ENCODE results near the gene LHX5.

LHX5 gene

DNA sequence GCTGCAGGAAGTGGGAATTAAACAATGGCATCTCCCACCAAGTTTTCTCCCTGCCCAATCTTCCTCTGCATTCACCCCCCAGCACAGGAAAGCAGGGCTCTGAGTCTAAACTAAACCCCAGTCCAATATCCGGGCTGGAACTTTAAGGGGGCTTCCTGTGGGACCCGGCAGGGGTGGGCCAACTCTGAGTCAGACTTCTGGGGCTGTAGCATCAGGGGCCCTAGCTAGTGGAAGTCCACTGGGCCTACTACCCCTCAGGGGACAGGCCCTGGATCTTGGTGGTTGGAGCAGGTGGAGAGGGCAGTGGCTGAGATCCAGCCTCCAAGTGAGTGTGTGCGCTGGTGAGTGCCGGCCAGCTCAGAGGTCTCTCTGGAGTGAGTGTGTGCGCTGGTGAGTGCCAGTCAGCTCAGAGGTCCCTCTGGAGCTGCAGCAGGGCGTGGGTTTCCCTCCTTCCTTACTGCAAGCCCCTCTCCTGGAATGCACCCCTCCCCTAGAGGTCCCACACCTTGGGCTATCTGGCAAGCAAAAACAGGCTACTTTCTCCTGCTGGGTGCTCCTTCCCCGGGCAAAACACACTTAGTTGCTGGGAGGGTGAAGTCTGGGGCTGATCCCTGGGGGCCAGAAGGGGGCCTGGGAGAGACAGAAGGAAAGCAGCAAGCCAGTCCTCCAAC, 5.6 kb upstream of the LHX5 start:
- no peak for FAIRE-seq

DNA sequence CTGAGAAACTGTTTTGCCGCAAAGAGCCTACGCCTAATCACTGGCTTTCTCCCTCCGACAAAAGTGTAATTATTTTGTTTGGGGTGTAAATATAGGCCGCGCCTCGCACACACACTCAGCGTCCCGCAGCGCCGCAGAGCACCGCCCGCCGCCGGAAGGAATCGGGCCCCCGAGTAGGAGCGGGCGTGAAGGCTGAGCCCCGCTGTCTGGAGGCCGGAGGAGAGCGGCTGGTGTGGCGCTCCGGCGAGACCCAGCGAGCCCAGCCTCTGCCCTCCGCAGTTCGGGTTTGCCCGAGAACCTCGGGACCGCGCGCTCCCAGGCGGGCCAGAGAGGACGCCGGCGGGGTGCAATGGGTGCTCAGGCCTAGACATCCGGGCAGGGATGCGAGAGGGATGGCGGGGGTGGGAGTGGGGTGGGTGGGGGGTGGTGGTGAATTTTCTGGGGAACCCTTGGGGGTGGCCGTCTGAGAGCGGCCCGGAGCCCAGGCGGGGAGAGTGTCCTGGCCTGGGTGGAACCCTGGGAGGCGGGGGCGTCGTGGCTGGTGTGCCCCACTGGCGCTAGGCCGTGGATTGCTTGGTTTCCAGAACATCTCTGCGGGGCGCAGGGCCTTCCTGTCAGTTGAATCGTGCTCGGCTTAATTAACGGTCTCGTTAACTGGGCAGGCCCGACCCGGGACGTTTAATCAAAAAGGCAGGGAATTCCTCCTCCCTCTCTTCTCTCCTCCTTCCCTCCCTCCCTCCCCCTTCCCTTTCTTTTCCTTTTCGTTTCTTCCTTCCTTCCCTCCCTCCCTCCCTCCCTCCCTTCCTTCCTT, 4.7 kb upstream of the LHX5 start:
- no peak for FAIRE-seq

DNA sequence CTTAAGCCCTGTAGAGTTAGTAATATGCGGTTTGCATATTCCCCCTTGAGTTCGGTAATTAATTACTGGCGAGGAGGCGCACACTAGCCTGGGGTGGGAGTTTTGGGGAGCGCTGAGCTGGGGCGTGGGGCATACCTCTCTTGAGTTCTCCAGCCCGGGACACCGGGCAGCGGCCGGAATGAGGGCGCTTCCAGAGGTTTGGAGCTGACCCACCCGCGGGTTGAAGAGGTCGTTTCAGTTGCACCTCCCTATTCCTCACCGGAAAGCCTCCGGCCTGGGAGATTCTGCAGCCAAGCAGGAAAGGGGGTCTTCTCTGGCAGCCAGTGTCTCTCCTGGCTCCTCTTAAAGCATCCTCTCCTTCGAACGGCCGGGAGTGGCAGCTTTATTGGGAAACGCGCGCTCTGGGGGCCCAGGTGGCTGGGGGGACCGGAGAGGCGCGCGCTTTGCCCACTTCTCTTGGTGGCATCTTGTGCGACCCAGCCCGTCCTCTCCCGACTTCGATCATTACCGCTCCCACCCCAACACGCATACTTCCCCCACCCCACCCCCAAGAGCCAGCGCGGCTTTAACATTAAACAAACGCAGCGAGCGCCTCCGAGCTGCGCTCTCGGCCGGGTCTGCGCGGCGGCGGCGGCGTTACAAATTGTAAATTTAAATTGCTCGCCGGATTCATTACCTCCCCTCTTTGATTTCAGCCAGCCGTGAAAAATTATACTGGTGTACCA, 3.9 kb upstream of the LHX5 start:
- FAIRE-seq = no peak

DNA sequence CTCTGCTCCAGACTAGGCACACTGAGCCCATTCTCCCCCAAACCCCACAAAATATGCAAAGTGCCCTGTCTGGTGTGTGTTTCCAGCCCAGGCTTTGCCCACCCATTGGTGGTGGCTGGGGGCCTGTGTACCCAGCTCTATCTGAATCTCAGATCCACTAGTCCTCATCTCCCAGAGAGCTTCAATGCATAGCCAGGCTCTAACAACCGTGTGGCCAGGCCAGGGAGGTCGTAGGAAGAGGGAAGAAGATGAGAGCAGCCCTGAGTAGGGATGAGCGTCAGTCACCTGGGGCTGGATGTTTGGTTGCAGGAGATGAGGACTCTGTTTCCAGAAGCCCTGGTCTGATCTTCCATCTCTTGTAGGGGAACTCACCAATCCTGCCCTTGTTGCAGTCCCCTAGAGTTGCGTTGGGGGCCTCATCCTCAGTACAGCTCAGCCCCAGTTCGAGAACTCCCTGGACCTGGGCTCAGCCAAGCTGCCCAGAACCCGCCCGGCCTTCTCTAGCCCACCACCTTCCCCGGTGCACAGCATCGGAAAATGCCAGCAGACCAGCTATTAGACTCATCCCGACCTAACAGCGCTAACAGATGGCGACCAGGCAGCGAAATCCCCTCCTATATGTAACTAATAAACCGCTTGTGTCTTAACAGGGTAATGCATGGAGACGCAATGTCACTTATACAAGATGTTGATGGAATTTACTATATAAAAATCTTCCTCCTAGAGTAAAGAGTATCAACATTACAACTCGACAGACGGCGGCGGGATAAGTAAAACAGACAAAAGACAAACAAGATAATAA, 3.2 kb upstream of the LHX5 start:
- FAIRE-seq = no peak

DNA sequence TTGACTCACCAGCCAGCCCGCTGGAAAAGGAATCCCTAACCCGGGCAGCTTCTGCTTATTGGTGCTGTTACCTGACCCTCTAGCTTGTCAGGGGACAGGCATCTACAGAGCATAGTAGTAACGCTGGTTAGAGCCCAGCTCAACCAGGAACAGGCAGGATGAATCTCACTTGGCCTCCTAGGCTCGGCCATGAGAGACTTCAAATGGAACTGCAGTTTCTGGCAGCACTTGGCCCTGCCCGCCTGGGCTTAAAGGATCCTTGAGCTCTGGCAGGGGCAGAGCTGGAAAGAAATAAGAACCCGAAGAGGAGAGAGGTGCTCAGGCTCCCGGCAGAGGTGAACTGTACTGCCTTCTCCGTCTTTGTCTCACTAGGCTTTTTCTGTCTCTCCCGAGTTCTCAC, 2.3 kb upstream of the LHX5 start:
- FAIRE-seq = no peak

DNA sequence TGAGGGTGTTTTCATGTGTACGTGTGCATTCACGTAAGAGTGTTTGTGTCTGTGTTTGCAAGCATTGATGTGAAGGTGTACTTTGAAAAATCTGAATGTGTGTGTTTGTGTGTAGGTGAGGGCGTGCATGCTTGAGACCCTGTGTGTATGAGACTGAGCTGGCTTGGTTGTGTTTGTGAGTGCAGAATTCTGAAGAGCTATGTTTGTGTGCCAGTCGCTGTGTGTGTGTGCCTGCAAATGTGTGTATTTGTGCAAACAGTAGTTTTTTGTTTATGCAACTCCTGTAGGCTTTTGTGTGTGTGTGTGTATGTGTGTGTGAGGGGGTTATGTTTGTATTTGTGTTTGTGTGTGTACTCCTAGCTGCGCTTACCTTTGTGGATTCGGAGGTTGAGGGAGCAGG, 1.7 kb upstream of the LHX5 start:
- FAIRE-seq = no peak

DNA sequence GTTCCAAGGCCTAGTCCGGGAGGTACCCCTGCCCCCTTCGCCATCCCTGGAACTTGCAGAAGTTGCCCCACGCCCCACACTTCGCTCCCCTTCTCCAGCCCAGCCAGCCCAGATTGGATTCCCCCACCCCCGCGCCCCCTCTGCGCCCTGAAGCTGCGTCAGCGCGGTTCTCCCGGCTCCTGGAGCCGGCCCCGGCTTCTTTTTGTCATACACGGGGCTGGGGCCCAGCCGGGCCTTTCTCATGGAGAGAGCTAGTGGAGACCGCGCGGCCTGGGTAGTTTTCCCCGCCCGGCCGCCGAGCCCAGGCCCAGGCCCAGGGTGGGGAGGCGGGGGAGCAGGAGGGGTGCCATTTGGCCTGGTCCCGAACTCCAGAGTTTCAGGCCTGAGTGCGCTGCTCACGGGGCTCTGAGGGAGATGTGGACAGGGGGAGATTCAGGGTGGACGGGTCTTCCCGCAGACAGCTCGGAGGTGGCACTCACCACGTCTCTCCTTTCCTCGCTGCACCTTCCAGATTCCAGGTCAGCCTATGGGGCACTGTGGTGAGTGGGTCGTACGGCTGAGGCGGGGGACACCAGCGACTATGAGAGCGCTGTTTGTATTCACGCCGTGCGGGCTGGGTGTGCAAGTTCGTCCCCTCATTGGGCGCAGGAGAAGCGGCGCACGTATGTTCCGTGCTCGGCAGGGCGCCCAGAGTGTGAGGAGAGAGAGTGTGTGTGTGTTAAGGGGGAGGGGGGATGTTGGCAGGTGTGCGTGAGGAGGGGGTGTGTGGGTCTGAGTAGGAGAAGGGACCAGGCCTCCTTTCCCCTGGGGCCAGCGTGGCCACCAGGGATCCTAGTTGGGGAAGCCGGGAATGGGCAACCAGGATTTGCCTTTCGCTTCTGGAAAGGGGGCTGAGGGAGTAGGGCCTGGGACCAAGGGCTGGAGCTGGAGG, 785 bp upstream of the LHX5 start:
- FAIRE-seq = no peak

DNA sequence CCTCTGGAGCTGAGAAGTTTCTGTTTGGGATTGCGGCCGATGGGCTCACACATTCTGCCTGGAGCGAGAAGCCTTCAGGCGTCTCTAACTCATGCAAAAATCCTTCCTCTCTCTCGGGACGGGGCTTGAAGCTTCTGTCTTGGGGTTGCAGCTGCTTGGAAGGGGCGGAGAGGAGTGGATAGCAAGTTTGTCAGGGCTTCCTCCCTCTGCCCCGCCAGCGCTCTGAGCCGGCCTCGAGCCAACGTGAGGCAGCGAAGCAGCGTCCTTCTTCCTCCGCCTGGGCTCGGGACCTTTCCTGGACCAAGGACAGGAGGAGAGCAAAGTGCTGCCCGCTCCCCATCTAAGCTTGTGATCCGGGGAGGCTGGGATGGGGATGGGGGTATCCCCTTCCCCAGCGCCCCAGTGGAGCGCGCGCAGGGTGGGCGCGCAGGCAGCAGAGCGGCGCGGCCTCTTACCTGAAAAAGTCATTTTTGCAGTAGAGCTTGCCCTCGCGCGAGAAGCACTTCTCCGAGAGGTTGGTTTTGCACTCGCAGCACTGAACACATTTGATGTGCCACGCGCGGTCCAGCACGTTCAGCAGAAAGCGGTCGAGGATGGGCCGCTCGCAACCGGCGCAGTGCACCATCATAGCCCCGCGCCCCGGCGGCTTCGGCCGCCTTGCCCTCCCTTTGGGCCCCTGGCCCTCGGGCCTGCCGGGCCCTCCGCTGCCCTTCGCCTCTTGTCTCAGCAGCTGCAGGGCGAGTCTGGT, 626 bp downstream of the LHX5 start:
- no peak for FAIRE-seq

DNA sequence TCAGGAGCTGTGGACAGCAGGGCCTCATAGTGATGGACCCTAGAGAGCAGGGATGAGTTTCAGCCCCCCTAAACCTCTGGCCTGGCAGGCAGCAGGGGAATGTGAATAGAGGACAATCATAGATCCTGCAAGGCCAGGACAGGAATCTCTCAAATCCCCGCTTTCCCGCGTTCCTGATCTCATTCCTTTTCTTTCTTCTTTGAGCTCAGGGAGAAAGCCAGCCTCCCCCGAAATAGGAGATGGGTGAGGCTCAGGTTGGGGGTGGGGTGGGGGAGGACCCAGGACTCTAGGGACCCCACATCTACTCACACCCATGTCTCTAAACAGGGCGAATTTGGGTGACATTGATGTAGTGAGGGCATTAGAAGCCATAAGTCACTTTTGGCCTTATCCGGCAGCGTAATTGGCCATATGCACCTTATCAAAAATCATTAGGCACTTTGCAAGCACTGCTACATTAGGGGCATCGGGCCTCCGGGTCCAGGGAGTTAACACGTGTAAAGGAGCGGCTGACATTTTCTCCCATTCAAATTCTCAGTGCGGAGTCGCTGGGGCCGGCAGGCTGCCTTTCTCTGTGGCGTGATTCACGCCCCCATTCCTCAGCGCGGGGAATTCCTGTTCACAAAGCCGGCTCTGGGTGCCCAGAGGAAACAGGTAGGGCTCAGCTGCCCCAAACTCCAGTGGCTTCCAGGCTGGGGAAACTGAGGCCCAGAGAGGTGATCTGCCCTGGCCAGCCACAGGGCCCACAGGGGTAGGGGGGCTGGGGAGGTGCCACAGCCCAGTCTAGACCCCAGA, 1.5 kb downstream of the LHX5 start:
- no peak for FAIRE-seq

DNA sequence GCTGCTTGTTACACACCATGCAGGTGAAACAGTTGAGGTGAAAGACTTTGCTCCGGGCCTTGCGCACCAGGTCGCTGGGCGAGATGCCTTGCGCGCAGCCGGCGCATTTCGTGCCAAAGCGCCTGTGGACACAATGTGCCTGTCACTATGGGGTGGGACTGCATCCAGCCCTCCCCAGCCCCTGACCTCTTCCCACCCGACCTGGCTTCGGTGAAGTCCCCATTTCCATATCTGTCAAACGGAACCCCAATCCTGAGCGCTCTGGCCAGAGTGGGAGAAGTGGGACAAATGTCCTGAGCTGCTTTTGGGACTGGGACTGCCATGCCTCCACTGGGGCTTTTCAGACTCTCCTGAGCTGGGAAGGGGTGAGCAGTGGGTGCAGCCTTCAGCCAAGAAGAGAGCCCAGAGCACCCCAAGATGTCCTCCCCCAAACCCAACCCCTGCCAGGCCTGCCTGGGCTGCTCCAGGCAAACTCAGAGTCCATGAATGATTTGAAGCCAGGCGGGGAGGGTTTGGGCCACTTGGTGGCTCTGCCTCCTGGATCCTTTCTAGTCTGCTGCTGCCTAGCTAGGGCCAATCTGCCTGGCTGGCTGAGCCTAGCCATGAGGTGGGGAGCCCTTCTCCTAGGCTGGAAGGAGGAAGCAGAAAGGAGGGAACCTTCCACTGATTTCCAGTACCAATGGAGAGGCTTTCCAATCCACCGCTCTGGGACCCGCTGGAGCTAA, 2.3 kb downstream of the LHX5 start:
- no peak for FAIRE-seq

DNA sequence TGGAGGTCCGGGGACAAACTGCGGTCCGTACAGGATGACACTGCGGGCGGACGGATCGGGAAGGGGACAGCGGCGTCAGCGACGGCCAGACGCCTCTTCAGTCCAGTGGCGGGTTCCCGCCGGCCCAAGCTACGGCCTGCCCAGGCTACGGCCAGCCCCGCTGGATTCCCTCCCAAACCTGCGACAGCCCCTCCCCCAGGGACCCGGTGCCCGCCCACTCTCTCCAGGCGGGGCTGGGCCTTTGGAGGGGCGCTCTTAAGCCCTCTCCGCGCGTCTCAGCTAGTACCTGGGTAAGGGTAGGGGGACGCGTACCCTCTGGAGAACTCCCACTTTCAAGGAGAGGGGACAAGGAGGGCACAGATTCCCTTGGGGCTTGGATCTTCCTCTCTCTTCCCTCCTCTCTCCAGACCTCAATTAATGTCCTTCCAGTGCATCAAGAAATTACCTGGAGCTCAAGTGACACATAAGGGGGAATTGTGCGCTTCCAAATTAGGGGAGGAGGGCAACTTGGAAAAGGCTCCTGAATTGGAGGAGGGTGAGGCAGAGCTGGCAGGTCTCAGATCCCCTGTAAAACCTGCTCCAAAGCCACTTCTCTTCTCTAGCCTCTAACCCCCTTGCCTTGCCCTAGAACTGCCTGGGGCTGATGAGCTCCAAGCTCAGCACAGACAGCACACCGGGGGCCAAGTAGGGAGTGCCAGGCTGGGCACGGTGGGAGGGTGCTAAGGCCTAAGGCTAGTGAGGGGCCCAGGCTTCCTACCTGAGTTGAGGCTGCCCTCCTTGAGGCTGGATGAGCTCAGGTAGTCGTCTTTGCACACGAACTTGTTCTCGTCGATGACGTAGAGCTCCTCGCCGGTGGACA, 3.1 kb downstream of the LHX5 start:
- no peak for FAIRE-seq

DNA sequence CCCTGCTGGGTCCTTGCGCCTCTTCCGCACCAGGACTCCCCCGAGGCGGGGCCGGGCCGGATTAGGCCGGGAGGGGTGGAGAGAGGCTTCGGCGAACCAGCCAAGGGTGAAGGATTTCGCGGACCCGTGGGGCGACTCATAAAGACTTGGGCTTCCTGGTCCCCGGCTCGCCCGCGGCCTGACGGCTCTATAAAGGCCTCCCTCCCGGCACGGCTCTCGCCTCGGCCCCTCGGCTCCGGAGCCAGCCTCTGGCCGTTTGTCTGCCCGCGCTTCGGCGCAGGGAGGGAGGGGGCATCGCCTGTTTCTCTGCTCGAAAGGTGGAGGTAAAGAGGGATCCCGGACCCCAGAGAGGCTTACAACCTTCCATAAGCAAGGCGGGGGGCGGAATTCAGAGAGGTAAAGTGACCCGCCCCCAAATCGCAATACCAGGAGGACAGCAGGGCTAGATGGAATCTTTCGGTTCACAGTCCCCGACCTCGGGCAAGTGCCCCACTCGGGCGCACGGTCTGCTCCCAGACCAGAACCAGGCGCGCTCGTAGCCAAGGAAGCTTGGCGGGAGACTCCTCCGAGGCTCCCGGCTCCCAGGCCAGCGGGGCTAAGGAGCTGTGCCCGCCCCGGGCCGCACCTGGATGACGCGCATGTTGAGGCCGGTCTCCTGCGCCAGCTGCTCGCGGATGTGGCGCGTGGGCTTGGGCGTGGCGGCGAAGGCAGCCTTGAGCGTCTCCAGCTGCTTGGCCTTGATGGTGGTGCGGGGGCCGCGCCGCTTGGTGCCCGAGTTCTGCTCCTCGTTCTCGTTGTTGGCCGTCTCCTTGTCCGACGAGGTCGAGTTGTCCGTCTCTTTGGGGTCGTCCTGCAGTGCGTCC, 3.9 kb downstream of the LHX5 start:
- FAIRE-seq = no peak

DNA sequence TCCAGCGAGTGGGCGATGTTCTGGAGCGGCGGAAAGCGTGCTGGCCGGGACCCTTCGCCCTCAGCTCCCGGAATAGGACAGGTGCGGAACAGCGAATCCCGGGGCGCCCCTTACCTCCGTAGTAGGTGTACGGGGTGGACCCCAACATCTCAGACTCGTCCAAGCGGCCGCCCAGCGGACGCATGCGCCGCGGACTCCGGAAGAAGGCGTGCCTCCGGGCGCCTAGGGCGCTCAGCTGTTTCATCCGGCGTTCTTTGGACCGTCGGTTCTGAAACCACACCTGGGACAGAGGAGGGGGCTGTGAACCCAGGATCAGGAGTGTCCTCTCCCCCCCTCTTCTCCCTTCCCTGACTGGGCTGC, 4.5 kb downstream of the LHX5 start:
- no peak for FAIRE-seq

DNA sequence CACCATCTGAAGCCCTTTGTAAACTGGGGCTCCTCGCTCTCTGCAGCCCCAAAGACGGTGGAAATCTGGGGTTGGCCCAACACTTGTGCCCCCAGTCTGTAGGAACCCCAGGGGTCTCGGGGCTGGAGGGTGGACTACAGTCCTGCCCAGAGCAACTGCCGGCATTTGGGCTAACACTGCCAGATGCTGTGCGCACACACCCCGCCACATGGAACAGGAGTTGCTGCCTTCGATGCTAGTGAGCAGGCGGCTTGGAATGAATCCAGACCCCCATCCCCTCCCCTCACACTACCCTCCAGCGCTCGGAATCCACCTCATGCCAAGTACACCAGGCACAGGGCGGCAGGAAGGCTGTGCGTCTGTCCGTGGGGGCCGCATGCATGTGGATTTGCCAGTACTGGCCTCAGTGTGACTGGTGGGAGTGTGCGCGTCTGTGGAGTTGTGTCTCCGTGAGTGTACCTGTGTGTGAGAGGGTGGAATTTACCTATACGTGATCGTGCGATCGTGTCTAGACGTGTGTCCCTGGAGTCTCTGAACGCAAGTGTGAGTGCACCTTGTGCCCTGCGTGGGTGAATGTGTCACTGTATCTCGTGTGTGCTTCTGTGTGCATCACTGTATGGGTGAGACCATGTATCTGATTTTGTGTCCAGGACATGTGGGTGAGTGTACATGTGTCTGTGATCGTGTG, 5.1 kb downstream of the LHX5 start:
- FAIRE-seq = no peak

DNA sequence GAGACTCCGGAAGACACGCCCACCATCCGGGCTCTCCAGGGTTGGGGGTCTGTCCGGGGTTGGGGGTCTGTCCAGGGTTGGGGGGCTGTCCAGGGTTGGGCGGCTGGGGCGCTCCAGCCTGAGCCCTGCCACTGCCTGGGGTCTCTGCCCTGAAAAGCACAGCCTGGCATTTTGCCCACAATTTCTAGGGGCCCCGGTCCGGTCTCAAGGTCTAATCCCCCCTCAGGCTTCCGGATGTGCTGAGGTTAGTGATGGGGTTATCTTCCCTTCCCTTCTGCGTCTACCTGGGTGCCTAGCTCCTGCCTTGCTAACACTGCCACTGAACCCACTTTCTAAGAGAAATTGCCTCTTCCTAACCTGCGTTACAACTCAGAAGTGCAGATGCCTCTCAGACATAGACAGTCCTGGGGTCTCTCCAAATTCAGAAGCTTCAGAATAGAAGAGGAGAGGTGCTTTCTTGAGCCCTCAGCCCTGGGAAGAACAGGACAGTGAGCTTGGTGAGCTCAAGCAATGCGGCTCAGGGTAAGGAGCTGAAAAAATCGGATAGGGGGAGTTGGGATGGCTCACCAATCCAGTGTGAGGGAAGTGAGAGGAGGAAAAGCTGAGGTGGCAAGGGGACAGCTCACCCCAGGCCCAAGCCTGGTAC, 5.7 kb downstream of the LHX5 start:
- FAIRE-seq = no peak

Data from islet of Langerhans (tissue), 1 donor.